ENCODE data around the gene TRAK1. TPM values are rescaled to one million over a fixed set of nuclear protein-coding genes. Genes with fewer than 3 reads are reported as not detected.

Gene TRAK1
- total RNA-seq, 1 donor from 2014 or later = 41.0 TPM

DNA sequence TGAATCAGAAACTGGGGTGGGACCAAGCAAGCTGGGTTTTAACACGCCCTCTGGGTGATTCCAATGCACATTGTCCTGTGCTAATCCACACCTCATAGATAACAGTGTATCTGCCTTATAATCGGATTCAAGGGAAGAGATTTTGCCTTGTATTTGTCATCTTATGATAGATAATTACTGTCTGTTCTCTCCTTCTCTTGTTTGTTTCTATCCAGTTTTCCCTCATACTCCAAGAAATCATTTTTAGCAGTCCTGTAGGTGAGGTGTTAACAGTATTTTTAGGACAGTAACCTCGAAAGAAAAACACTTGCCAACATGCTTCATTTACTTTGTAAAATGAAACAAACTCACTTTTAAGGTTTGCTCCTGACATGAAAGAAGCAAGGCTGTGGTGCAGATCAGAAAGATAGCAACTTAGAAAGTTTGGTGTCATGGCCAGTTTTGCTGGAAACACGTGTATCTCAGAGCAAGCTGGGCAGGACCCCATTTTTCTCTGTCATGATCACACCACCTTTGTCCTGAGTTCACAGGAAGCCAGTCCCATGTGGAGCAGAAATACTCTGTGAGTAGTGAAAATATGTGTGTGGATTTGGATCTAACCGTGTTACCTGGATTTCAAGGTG lies 72.6 kb downstream of the TRAK1 start:
- Mint-ChIP-seq H3K27me3 (ENCODE audit: low read depth) (no peaks in the 10 kb centered on the region), H3K4me3 (no peak overlapping the region), H3K27ac (ENCODE audit: unreplicated experiment) (no peak overlapping the region), H3K9me3 (no peaks in the 10 kb centered on the region), H3K36me3 (ENCODE audit: low read depth) (no peaks in the 10 kb centered on the region), H3K4me1 (peaks cover 26% of the 10 kb centered on the region)
- no peak for DNase-seq (ENCODE audit: low read depth, low spot score)
- TF ChIP-seq, protein P1, sequence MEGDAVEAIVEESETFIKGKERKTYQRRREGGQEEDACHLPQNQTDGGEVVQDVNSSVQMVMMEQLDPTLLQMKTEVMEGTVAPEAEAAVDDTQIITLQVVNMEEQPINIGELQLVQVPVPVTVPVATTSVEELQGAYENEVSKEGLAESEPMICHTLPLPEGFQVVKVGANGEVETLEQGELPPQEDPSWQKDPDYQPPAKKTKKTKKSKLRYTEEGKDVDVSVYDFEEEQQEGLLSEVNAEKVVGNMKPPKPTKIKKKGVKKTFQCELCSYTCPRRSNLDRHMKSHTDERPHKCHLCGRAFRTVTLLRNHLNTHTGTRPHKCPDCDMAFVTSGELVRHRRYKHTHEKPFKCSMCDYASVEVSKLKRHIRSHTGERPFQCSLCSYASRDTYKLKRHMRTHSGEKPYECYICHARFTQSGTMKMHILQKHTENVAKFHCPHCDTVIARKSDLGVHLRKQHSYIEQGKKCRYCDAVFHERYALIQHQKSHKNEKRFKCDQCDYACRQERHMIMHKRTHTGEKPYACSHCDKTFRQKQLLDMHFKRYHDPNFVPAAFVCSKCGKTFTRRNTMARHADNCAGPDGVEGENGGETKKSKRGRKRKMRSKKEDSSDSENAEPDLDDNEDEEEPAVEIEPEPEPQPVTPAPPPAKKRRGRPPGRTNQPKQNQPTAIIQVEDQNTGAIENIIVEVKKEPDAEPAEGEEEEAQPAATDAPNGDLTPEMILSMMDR (conservative IDR thresholded peaks at IDR 0.05) = no peak

DNA sequence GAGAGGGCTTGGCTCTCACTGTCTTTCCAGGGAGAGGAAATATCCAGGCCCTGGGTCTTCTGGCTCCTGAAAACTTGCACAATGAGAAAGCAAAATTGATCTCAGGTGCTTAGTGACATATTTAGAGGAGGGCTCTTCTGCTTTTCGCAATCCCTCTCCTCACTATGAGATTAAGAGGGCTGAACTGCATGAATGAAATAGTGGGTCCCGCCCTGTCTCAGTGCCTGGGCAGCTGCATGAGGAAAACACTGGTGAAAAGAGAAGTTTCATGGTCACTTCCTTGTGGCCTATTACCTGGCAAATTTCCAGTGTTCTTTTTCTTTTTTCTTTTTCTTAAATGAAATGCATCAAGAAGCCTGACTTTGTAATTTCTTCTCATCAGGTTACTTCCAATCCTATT lies 73.5 kb downstream of the TRAK1 start:
- H3K27me3 Mint-ChIP-seq (ENCODE audit: low read depth) = no peaks in the 10 kb centered on the region
- H3K36me3 Mint-ChIP-seq (ENCODE audit: low read depth) = no peaks in the 10 kb centered on the region
- DNase-seq (ENCODE audit: low read depth, low spot score) = no peak
- H3K4me1 Mint-ChIP-seq = peaks cover 18% of the 10 kb centered on the region
- no peak overlapping the region for H3K4me3 Mint-ChIP-seq
- H3K9me3 Mint-ChIP-seq = no peaks in the 10 kb centered on the region
- peak overlapping the region; percentile 44 for H3K27ac Mint-ChIP-seq (ENCODE audit: unreplicated experiment)
- TF ChIP-seq, protein P1 (conservative IDR thresholded peaks at IDR 0.05) = no peak

DNA sequence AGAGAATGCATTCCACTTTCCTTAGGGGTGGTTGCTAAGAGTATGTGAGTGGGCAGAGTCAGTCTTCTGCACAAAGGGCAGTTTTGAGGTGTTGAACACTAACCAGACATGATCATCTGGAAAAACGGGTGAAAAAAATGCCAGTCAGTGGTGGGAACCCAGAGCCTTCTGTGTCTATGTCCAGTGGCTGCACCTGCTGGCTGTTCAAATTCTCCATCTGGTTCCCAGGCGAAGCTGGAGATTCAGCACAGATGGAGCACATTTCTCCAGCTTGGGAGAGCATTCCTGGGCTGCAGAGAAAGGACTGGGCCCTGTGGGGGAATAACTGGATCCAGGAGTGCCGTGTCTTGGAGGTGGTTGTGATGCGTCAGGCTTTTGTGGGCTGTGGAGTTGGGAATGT lies 74.1 kb downstream of the TRAK1 start:
- no peaks in the 10 kb centered on the region for H3K9me3 Mint-ChIP-seq
- H3K27ac Mint-ChIP-seq (ENCODE audit: unreplicated experiment) = no peak overlapping the region
- H3K4me3 Mint-ChIP-seq = no peak overlapping the region
- H3K27me3 Mint-ChIP-seq (ENCODE audit: low read depth) = no peaks in the 10 kb centered on the region
- DNase-seq (ENCODE audit: low read depth, low spot score) = no peak
- H3K36me3 Mint-ChIP-seq (ENCODE audit: low read depth) = no peaks in the 10 kb centered on the region
- TF ChIP-seq, protein P1 (conservative IDR thresholded peaks at IDR 0.05) = no peak
- peaks cover 13% of the 10 kb centered on the region for H3K4me1 Mint-ChIP-seq

DNA sequence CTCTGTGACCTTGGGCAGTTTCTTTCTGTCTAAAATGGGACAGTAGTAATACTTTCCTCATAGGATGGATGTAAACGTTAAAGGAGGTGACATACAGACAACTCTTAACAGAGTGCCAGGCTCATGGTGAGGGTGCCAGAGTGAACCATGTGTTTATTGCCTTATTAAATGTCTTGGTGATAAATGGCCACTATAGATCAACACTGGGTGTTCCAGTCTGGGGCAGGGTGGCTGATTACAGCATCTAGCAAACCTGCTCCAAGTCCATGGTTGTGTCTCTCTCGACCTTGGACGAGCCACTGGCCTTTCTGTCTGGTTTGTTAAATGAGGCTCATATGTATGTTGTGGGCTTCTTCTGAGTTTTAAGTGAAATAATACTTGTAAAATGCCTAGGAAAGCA lies 75.1 kb downstream of the TRAK1 start:
- Mint-ChIP-seq H3K27me3 (ENCODE audit: low read depth) (no peaks in the 10 kb centered on the region), H3K27ac (ENCODE audit: unreplicated experiment) (no peak overlapping the region), H3K4me3 (no peak overlapping the region), H3K9me3 (no peaks in the 10 kb centered on the region), H3K4me1 (peaks cover 7% of the 10 kb centered on the region), H3K36me3 (ENCODE audit: low read depth) (no peaks in the 10 kb centered on the region)
- TF ChIP-seq, protein P1 (conservative IDR thresholded peaks at IDR 0.05) = no peak
- DNase-seq (ENCODE audit: low read depth, low spot score) = no peak

DNA sequence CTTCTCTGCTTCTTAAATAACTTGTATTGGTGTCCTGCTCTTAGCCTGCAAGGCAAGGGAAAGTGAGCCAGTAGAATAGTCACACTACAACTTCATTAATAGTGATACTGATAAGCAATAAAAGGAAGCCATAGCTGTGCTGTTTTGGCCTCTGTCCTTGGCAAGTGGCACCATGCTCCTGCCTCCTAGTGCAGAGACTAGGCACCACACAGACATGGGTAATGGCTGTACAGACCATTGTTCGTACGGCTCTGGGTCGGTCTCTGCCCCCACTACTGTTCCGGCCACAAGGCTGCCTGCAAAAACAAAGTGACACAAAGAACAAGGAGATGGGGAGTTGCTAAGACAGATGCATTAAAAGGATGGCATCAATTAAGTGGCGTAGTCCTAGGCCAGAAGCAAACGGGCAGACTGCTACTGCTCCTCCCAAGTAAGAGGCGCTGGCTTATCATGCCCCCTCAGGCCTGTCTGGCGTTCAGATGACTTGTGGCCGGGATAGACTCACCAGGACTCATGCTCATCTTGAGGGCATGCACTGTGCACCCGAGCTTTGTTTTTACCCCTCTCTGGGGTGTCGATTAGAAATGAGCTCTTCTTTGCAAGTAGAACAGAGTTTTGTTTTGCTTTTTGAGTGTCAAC lies 75.6 kb downstream of the TRAK1 start:
- TF ChIP-seq, protein P1 (conservative IDR thresholded peaks at IDR 0.05) = no peak
- H3K4me1 Mint-ChIP-seq = peaks cover 7% of the 10 kb centered on the region
- H3K4me3 Mint-ChIP-seq = no peak overlapping the region
- no peaks in the 10 kb centered on the region for H3K27me3 Mint-ChIP-seq (ENCODE audit: low read depth)
- no peak overlapping the region for H3K27ac Mint-ChIP-seq (ENCODE audit: unreplicated experiment)
- DNase-seq (ENCODE audit: low read depth, low spot score) = no peak
- no peaks in the 10 kb centered on the region for H3K36me3 Mint-ChIP-seq (ENCODE audit: low read depth)
- H3K9me3 Mint-ChIP-seq = no peaks in the 10 kb centered on the region

All from neural crest cell (in vitro differentiated cells).